HEK293T (cell line): ENCODE data around the gene TMX2.

ENCODE experiments used
- CTCF ChIA-PET: fragments of 350-600 bp; formaldehyde crosslinking; extraction: SDS; loops from one replicate; lab custom pipeline; 2021; ENCODE audit warnings: antibody characterized with exemption, inconsistent platforms; lab: Yijun Ruan, JAX
- POLR2A ChIA-PET: fragments of 350-600 bp; formaldehyde crosslinking; extraction: SDS; loops from one replicate; lab custom pipeline; 2020; ENCODE audit warnings: antibody characterized with exemption, inconsistent platforms; lab: Yijun Ruan, JAX
- DNase-seq: peaks from one replicate; pipeline ENCODE4 v3.0.0; 2012; ENCODE audit warnings: mixed read lengths; ENCODE audit errors: extremely low spot score
- ARNT ChIP-seq: fragments of 450-650 bp; IDR thresholded peaks from 2 replicates; pipeline ENCODE4 v1.6.1; 2017; ENCODE audit warnings: mild to moderate bottlenecking
- BHLHE40 ChIP-seq: fragments of 450-650 bp; IDR thresholded peaks from 2 replicates; pipeline ENCODE4 v1.6.1; 2016; ENCODE audit warnings: mild to moderate bottlenecking, moderate library complexity, borderline replicate concordance
- CTBP1 ChIP-seq: fragments of 450-650 bp; IDR thresholded peaks from 2 replicates; pipeline ENCODE4 v1.6.1; 2016; ENCODE audit warnings: borderline replicate concordance
- ELF4 ChIP-seq: fragments of 450-650 bp; IDR thresholded peaks from 2 replicates; pipeline ENCODE4 v1.6.1; 2017; ENCODE audit warnings: antibody characterized with exemption
- FOXA1 ChIP-seq: fragments of 450-650 bp; IDR thresholded peaks from 2 replicates; pipeline ENCODE4 v1.6.1; 2016; ENCODE audit warnings: mild to moderate bottlenecking
- FOXK2 ChIP-seq: fragments of 450-650 bp; IDR thresholded peaks from 2 replicates; pipeline ENCODE4 v1.6.1; 2016; ENCODE audit warnings: mild to moderate bottlenecking
- FOXM1 ChIP-seq: fragments of 450-650 bp; IDR thresholded peaks from 2 replicates; pipeline ENCODE4 v1.6.1; 2017; ENCODE audit warnings: mild to moderate bottlenecking, borderline replicate concordance
- HDGF ChIP-seq: fragments of 450-650 bp; IDR thresholded peaks from 2 replicates; pipeline ENCODE4 v1.6.1; 2017; ENCODE audit warnings: antibody characterized with exemption, borderline replicate concordance
- L3MBTL2 ChIP-seq: fragments of 450-650 bp; conservative IDR thresholded peaks from 2 replicates; pipeline ENCODE4 v1.6.1; 2016; ENCODE audit warnings: mild to moderate bottlenecking
- LEF1 ChIP-seq: fragments of 450-650 bp; IDR thresholded peaks from 2 replicates; pipeline ENCODE4 v1.6.1; 2017; ENCODE audit warnings: mild to moderate bottlenecking, borderline replicate concordance
- NFRKB ChIP-seq: fragments of 450-650 bp; IDR thresholded peaks from 2 replicates; pipeline ENCODE4 v1.6.1; 2016; ENCODE audit warnings: mild to moderate bottlenecking, moderate library complexity
- PKNOX1 ChIP-seq: fragments of 450-650 bp; IDR thresholded peaks from 2 replicates; pipeline ENCODE4 v1.6.1; 2016
- SP1 ChIP-seq: fragments of 450-650 bp; IDR thresholded peaks from 2 replicates; pipeline ENCODE4 v1.6.1; 2017
- SUZ12 ChIP-seq: fragments of 450-650 bp; IDR thresholded peaks from 2 replicates; pipeline ENCODE4 v1.6.1; 2016; ENCODE audit warnings: mild to moderate bottlenecking
- TARDBP ChIP-seq: fragments of 450-650 bp; IDR thresholded peaks from 2 replicates; pipeline ENCODE4 v1.6.1; 2016
- ZNF384 ChIP-seq: fragments of 450-650 bp; IDR thresholded peaks from 2 replicates; pipeline ENCODE4 v1.6.1; 2016

The TMX2 gene

GRCh38 chr11:57744357-57744756 lies 32.0 kb downstream of the TMX2 start:
- TF ChIP-seq SUZ12 (no peak), HDGF (no peak), FOXA1 (no peak)
- POLR2A ChIA-PET: interaction anchor here (1.1 to 1.6 kb wide), 2 partner anchors 32 to 34 kb away, joined by 4 read pairs; partner anchors contain the start of genes MED19 and TMX2
- DNase-seq: no peak
- CTCF ChIA-PET: interaction anchor here (1.2 kb wide), 1 partner anchor 56 kb away, joined by 3 read pairs; no protein-coding TSS in a partner anchor

GRCh38 chr11:57745206-57745605 lies 32.8 kb downstream of the TMX2 start:
- TF ChIP-seq BHLHE40 (no peak), ELF4 (no peak), ARNT (no peak), CTBP1 (no peak), SUZ12 (no peak), FOXA1 (no peak), L3MBTL2 (no peak), TARDBP (no peak), FOXM1 (no peak), FOXK2 (no peak), ZNF384 (no peak), HDGF (no peak), LEF1 (no peak), NFRKB (no peak), SP1 (no peak), PKNOX1 (no peak)
- no peak for DNase-seq
- ChIA-PET POLR2A (interaction anchor here (1.6 kb wide), 1 partner anchor 33 kb away, joined by 4 read pairs; the partner anchor contains the start of genes MED19 and TMX2), CTCF (no interaction called here)

- CTCF ChIA-PET: interaction anchor here (0.6 kb wide), 2 partner anchors 59 to 416 kb away, joined by 4 read pairs; no protein-coding TSS in a partner anchor
- POLR2A ChIA-PET: interaction anchor here (1.5 kb wide), 1 partner anchor 14 kb away, joined by 4 read pairs; the partner anchor contains the start of gene CTNND1
- DNase-seq: no peak
- TF ChIP-seq FOXA1 (no peak), LEF1 (no peak), SUZ12 (no peak), ELF4 (no peak), NFRKB (no peak), SP1 (no peak)
These were observed 34.5 kb downstream of the TMX2 start for GRCh38 chr11:57746920-57747319.

- no peak for TF ChIP-seq FOXA1
- no peak for TF ChIP-seq PKNOX1
- CTCF ChIA-PET: interaction anchor here (0.9 to 2.3 kb wide), 4 partner anchors 9 to 50 kb away, joined by 3 to 33 read pairs (median 8); partner anchors contain the start of genes CTNND1 and SELENOH
- POLR2A ChIA-PET: interaction anchor here (1.4 to 2.9 kb wide), 3 partner anchors 9 to 39 kb away, joined by 4 to 12 read pairs (median 7); partner anchors contain the start of genes CTNND1, MED19, SELENOH and TMX2
- no peak for DNase-seq
These were observed 38.8 kb downstream of the TMX2 start for GRCh38 chr11:57751176-57751575.

GRCh38 chr11:57751676-57752253 lies 39.4 kb downstream of the TMX2 start, which contains the start of gene BTBD18:
Gene BTBD18, minus strand, starts transcription at chr11:57751819. Its CDS starts 631 bp downstream, at chr11:57751188.
- ChIA-PET CTCF (interaction anchor here (0.9 to 2.3 kb wide), 4 partner anchors 9 to 49 kb away, joined by 3 to 33 read pairs (median 8); partner anchors contain the start of genes CTNND1 and SELENOH), POLR2A (interaction anchor here (0.8 to 2.9 kb wide), 5 partner anchors 9 to 49 kb away, joined by 3 to 12 read pairs (median 4); partner anchors contain the start of genes CTNND1, MED19, SELENOH and TMX2)
- TF ChIP-seq TARDBP (no peak), ELF4 (no peak), HDGF (no peak), BHLHE40 (no peak), NFRKB (no peak), ZNF384 (no peak), LEF1 (no peak)
- peak; percentile 46 for DNase-seq

GRCh38 chr11:57752954-57753353 lies 40.6 kb downstream of the TMX2 start:
- ChIA-PET POLR2A (interaction anchor here (2.9 kb wide), 1 partner anchor 11 kb away, joined by 12 read pairs; the partner anchor contains the start of gene SELENOH), CTCF (interaction anchor here (2.2 kb wide), 1 partner anchor 48 kb away, joined by 33 read pairs; no protein-coding TSS in a partner anchor)
- TF ChIP-seq ZNF384: no peak
- no peak for DNase-seq

- TF ChIP-seq SUZ12: no peak
- TF ChIP-seq ELF4: no peak
- TF ChIP-seq CTBP1: no peak
- no peak for TF ChIP-seq BHLHE40
- no peak for TF ChIP-seq LEF1
- no peak for TF ChIP-seq FOXK2
- TF ChIP-seq PKNOX1: no peak
- no peak for TF ChIP-seq FOXM1
- TF ChIP-seq TARDBP: no peak
- no peak for TF ChIP-seq HDGF
- ChIA-PET POLR2A (no interaction called here), CTCF (interaction anchor here (1.6 kb wide), 1 partner anchor 42 kb away, joined by 5 read pairs; no protein-coding TSS in a partner anchor)
- no peak for DNase-seq
These were observed 45.8 kb downstream of the TMX2 start for GRCh38 chr11:57758174-57758573.
